ENCODE measurements around the gene CPA2. TPM values are rescaled to one million over a fixed set of nuclear protein-coding genes. Genes with fewer than 3 reads are reported as not detected.

Gene CPA2
- total and polyA plus RNA-seq, 8 donors, result 4.1 to 65.8 (median 58.3) TPM; not detected in 1

DNA sequence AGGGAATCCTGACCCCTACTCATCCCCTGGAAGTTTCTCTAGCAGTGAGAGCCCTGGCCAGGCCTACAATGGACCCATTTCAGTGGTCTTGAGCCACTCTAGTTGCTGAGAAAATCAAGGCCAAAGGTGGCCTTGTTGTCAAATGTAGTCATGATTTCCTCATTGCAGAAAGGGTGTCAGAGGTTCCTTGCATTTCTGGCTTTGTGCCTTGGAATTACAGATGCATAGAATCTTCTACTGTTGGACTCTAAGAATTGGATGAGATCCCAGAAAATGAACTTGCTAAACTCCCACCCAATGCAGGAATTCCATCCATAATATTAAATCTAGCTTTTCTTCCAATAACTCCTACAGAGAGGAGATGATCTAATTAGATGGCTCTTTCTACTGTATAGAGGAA, 12.2 kb downstream of the CPA2 start:
- Histone ChIP-seq H3K4me1 (peaks cover 0 to 11% (median 2%) of the 10 kb centered on the region in 4 donors), H3K27ac (no peak overlapping the region), H3K27me3 (peaks cover 0 to 11% (median 2%) of the 10 kb centered on the region in 3 donors), H3K9me3 (no peaks in the 10 kb centered on the region), H3K36me3 (no peaks in the 10 kb centered on the region), H3K4me3 (no peak overlapping the region)
- DNase-seq, result peak in 1 of 2 donors; percentile 91
- intact Hi-C loops (cut with DNase I; ENCODE audit: low total_unique reads), result no loop called here
- TF ChIP-seq POLR2A (IDR thresholded peaks at IDR 0.05) (no peak), POLR2AphosphoS5 (IDR thresholded peaks at IDR 0.05) (no peak), EP300 (IDR thresholded peaks at IDR 0.05) (no peak)
- TF ChIP-seq, protein P1, sequence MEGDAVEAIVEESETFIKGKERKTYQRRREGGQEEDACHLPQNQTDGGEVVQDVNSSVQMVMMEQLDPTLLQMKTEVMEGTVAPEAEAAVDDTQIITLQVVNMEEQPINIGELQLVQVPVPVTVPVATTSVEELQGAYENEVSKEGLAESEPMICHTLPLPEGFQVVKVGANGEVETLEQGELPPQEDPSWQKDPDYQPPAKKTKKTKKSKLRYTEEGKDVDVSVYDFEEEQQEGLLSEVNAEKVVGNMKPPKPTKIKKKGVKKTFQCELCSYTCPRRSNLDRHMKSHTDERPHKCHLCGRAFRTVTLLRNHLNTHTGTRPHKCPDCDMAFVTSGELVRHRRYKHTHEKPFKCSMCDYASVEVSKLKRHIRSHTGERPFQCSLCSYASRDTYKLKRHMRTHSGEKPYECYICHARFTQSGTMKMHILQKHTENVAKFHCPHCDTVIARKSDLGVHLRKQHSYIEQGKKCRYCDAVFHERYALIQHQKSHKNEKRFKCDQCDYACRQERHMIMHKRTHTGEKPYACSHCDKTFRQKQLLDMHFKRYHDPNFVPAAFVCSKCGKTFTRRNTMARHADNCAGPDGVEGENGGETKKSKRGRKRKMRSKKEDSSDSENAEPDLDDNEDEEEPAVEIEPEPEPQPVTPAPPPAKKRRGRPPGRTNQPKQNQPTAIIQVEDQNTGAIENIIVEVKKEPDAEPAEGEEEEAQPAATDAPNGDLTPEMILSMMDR (IDR thresholded peaks at IDR 0.05), result no peak

DNA sequence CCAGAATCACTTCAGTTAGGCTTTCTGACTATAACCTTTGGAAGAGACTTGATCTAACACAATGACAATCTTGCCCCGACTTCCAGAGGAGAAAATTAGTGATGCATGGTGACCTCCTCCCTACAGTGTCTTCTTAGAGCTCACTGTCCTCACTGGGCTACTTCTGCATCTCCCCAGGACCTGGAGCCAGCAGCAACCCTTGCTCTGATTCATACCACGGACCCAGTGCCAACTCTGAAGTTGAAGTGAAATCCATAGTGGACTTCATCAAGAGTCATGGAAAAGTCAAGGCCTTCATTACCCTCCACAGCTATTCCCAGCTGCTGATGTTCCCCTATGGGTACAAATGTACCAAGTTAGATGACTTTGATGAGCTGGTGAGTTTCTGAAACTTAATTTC, 12.6 kb downstream of the CPA2 start:
- H3K27ac ChIP-seq, result no peak overlapping the region

DNA sequence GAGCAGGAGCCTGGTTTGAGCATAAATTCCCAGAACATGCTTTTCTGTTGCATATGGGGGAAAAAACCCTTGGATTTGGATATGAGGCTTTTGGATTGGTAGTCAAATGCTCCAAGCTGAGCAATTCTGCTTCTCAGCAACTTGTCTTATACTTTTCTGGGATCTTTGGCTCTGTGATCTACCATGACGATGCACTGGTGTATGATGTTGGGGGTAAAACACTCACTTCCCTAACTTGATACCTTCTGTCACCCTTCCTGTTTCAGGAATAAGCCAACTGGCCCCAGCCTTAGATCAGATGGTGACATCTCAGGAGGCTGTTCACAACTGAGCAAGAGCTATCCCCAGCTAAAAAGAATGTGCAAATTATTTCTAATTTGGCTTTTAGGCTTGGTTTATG, 13.2 kb downstream of the CPA2 start:
- H3K4me3 ChIP-seq, result no peak overlapping the region
- intact Hi-C loops (cut with DNase I; ENCODE audit: low total_unique reads), result no loop called here
- no peak for DNase-seq
- no peaks in the 10 kb centered on the region for H3K9me3 ChIP-seq
- H3K27ac ChIP-seq, result no peak overlapping the region
- peaks cover 0 to 6% (median 0%) of the 10 kb centered on the region in 4 donors for H3K4me1 ChIP-seq
- H3K36me3 ChIP-seq, result no peaks in the 10 kb centered on the region
- 95 to 100% (median 97%) methylated on average over 1 of the region's 1 CpG for WGBS, 5 donors
- H3K27me3 ChIP-seq, result peaks cover 0 to 4% (median 0%) of the 10 kb centered on the region in 3 donors
- no peak for TF ChIP-seq POLR2A (IDR thresholded peaks at IDR 0.05)
- no peak for TF ChIP-seq POLR2AphosphoS5 (IDR thresholded peaks at IDR 0.05)
- TF ChIP-seq, protein P1 (IDR thresholded peaks at IDR 0.05), result no peak
- TF ChIP-seq EP300 (IDR thresholded peaks at IDR 0.05), result no peak

More for the DNA sequence above, 12.6 kb downstream of the CPA2 start:
- no peak for DNase-seq
- H3K36me3 ChIP-seq, result no peaks in the 10 kb centered on the region
- H3K4me1 ChIP-seq, result peaks cover 0 to 7% (median under 1%) of the 10 kb centered on the region in 4 donors
- intact Hi-C loops (cut with DNase I; ENCODE audit: low total_unique reads), result no loop called here
- 71 to 90% (median 81%) methylated on average over 2 of the region's 2 CpGs for WGBS, 5 donors
- TF ChIP-seq POLR2AphosphoS5 (IDR thresholded peaks at IDR 0.05), result no peak
- TF ChIP-seq, protein P1 (IDR thresholded peaks at IDR 0.05), result no peak
- TF ChIP-seq POLR2A (IDR thresholded peaks at IDR 0.05), result no peak
- no peak for TF ChIP-seq EP300 (IDR thresholded peaks at IDR 0.05)
- peaks cover 0 to 7% (median 0%) of the 10 kb centered on the region in 3 donors for H3K27me3 ChIP-seq
- no peak overlapping the region for H3K4me3 ChIP-seq
- no peaks in the 10 kb centered on the region for H3K9me3 ChIP-seq

DNA sequence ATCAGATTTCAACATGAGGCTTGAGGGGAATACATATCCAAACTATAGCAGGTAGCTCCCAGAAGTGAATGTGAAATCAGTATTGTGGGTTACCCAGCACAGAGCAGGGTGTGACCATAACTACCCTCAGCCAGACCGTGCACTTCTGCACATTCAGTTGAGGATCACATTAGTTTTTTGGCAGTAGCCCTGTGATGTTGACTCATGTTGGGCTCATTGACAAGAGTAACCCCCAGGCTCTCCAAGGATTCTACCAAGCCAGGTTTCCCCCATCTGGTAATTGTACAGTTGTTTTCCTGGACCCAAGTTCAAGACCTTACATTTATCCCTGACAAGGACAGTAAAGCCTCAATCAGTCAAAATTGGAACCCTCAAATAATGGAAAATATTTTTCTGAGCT, 14.6 kb downstream of the CPA2 start:
- H3K4me3 ChIP-seq, result no peak overlapping the region
- intact Hi-C loops (cut with DNase I; ENCODE audit: low total_unique reads), result no loop called here
- no peak for TF ChIP-seq POLR2A (IDR thresholded peaks at IDR 0.05)
- no peak for TF ChIP-seq EP300 (IDR thresholded peaks at IDR 0.05)
- TF ChIP-seq, protein P1 (IDR thresholded peaks at IDR 0.05), result no peak
- TF ChIP-seq POLR2AphosphoS5 (IDR thresholded peaks at IDR 0.05), result no peak
- H3K36me3 ChIP-seq, result no peaks in the 10 kb centered on the region
- H3K4me1 ChIP-seq, result peaks cover 0 to 6% (median 0%) of the 10 kb centered on the region in 4 donors
- no peaks in the 10 kb centered on the region for H3K9me3 ChIP-seq
- peak in 1 of 2 donors; percentile 79 for DNase-seq
- no peaks in the 10 kb centered on the region for H3K27me3 ChIP-seq
- 40 to 87% (median 60%) methylated on average over 1 of the region's 1 CpG for WGBS, 5 donors
- no peak overlapping the region for H3K27ac ChIP-seq
